Dermis blood vessel endothelial cell (primary cell): ENCODE data around the gene FXYD2. TPM values are rescaled to one million over a fixed set of nuclear protein-coding genes. Genes with fewer than 3 reads are reported as not detected.

Experiments
- DNase-seq: peaks from one replicate; pipeline ENCODE4 v3.0.0; 2010
- total RNA-seq: library from RNA; depleted of rRNA; stranded (reverse); fragments of >200 nt; gene quantifications from 2 replicates; pipeline ENCODE4 v1.2.3, GENCODE V29; 2014

FXYD2 gene
- total RNA-seq, 1 donor from 2014 or later, result 4.6 TPM

GRCh38 chr11:117857734-117858414 lies 33.3 kb upstream of the FXYD2 start:
- no peak for DNase-seq

DNA sequence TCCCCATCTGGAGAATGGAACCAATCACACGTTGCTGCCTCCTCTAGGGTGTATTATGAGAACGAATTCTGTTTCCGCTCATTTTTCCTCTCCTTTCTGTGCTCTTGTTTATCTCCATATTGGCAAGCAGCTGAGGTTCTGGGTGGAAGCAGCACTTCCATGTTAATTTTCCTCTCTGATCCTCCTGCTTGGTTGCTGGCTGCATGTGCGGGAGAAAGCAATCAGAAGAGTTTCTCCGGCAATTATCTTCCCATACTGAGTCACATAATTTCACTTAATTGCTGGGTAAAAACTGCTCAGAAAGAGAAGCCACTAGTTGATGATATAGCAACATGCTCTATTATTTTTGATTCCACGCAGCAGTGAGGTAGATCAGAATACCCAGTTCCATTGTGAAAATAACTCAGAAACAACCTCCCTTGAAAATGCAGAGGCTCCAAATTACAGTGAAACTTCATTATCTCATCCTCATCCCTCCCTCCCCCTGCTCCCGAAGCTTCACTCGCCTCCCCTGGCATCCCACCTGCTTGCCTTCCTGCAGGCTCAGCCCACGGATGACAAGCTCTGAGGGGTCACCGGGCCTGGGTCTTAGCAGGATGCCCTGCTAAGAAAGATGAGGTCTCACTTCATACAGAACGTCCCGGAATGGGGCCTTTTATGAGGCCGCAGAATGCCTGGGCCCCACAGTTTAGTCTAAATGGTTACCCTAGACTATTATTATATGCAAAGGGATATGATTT lies 31.5 kb upstream of the FXYD2 start:
- no peak for DNase-seq

- DNase-seq, result no peak
These were observed 30.8 kb upstream of the FXYD2 start for GRCh38 chr11:117855186-117855845.

- no peak for DNase-seq
These were observed 27.8 kb upstream of the FXYD2 start for GRCh38 chr11:117852309-117852708.

GRCh38 chr11:117851852-117852251 lies 27.3 kb upstream of the FXYD2 start:
- DNase-seq, result no peak

DNA sequence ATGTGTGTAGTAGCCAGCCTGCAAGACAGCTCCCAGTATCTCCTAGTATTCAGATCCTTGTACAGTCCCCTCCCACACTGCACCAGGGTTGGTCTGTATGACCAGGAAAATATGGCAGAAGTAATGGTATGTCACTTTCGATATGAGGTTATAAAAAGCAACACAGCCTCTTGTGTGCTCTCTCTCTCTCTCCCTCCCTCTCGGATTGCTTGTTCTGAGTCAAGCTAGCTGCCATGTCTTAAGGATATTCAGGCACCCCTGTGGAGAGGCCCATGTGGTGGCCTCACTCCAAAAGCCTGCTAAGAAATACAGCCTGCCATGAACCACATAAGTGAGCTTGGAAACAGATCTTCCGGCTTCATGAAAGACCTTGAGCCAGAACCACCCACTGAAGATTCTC lies 26.6 kb upstream of the FXYD2 start:
- no peak for DNase-seq

DNA sequence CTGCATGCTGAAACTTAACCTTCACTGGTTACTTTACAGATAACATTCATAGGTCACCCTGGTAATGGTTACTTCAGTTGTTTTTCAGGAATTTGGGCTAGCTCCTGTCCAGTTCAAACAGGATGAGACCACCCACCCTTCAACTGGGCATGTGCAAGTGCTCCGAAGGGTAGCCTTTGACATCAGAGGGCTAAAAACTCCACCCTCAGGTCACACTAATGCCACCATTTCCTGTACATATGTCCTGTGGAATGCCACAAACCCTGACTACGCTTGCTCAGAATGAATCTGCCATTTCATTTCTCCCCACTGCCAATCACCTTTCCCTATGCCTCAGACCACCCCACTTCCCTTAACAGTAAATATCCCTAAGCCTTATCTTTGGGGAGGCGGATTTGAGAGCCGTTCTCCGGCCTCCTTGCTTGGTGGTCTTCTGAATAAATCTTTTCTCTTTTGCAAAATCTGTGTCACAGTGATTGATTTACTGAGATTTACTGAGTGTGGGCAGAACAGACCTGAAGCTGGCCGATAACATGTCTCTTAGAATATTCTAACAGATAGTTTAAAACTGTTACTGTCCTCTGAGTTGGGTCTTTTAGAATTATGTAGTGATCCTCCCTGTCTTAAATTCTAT lies 25.4 kb upstream of the FXYD2 start:
- DNase-seq, result no peak

GRCh38 chr11:117843666-117844484 lies 19.3 kb upstream of the FXYD2 start:
- DNase-seq, result peak; percentile 88

- no peak for DNase-seq
These were observed 17.8 kb upstream of the FXYD2 start for GRCh38 chr11:117842131-117842941.

DNA sequence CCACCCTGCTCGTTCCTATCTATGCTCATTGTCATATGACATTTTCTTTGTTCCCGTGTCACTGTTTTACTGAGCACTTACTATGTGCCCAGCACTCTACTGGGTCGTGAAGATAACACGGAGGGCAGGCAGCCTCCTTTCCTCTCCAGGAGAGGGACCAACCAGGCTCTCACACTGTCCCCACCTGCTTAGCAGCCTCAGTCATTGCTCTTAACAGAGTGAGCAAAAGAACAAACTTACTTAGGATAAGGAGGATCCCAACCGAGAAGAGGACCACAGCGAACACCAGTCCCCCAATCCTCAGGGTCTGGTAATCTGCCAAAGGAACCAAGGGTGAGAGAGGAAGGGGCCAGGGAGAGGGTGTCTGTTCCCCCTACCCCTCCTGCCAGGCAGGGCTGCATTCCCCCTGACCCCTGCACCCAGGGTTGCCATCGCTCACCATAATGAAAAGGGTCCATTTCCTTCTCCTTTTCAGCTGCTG lies 17.0 kb upstream of the FXYD2 start:
- DNase-seq, result no peak

- no peak for DNase-seq
These were observed 16.5 kb upstream of the FXYD2 start for GRCh38 chr11:117840881-117841550.

- DNase-seq, result no peak
These were observed 15.6 kb upstream of the FXYD2 start for GRCh38 chr11:117839936-117840813.

DNA sequence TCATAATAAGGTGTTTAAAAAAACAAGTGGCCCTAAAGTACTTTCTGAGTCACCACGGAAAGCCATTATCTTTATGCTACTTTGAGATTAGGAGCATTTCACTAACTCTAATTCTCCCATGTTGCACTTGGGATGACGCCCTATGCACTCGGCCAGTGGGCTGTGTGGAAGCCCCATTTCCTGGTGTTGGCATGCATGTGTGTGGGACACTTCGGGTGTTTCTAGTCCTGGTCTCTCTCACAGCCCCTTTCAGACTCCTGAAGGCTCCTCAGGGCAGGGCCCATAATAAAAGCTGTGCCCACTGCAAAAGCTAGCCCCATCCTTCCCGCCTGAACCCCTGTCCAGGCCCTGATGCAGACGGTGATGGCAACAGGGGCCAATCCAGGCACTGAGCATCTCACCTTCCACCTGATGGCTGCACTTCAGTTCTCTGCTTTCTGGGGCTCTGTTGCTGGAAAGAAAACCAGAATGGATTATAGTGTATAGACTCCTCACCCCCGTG lies 14.9 kb upstream of the FXYD2 start:
- DNase-seq, result no peak

- DNase-seq, result no peak
These were observed 14.4 kb upstream of the FXYD2 start for GRCh38 chr11:117838901-117839300.

DNA sequence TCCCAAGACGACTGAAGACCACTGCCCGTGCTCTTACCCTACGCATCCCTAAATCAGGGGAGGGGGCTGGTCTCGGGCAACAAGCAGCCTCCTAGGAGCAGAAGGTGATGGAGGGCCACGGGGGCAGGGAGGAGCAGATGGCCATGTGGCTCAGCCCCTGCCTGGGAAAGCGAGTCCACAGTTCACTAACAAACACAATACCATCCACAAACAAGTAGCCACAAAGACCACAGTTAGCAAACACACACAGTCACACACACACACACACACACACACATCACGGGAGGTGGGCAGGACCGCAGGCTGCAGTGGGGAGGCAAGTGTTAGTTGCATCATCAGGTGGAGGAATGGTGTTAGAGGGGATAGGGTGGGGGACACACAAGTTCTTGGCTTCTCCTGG lies 13.2 kb upstream of the FXYD2 start:
- no peak for DNase-seq

DNA sequence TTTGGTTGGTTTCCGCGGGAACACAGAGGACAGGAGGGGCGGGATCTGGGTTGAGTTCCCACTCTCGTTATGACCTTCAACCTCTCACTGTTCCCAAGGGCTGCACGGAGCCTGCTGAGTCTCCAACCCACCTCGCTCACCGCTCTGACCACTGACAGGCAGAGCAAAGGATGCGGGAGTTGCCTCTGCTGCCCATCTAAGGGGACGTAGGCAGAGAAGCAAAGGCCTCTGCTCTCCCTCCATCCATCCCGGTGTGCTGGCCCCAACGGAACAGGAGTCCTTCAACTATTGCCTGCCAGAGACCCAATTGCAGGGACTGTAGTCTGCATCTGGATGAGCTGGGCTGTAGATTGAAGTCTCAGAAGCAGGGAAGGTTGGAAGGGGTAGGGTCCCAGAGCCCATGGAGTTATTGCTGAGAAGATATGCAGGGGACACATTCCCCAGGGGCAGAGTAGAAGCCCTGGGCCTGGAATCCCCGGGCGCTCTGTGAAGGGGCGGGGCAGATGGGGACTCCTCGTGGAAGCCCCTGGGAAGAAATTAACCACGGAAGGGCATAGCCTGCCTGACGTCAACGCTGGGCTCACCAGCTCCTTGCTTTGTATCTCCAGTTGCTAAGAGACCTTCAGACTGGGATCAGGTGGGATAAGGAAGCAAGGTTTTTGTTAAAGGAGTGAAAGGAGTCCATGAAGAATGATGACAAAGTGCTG lies 12.7 kb upstream of the FXYD2 start:
- no peak for DNase-seq

- DNase-seq, result no peak
These were observed 11.8 kb upstream of the FXYD2 start for GRCh38 chr11:117836077-117836960.

- DNase-seq, result no peak
These were observed 11.0 kb upstream of the FXYD2 start for GRCh38 chr11:117835576-117835975.
